GM12878 (cell line): Measurements from ENCODE around the gene MLEC. TPM values are rescaled to one million over a fixed set of nuclear protein-coding genes. Genes with fewer than 3 reads are reported as not detected.

Experiments used
- ATAC-seq: fragments of 200-7000 bp; cut with Tn5 transposase; 3 replicates; pipeline ENCODE4 v1.9.1; 2020; ENCODE audit warnings: mild to moderate bottlenecking, moderate library complexity
- BruUV-seq: library from RNA; stranded (reverse); fragments of 400-500 nt; replicated peaks from 2 replicates; lab custom pipeline; 2021; lab: Mats Ljungman, UMichigan
- CTCF ChIA-PET: fragments of 300-600 bp; sonication (Branson Sonifier 250); formaldehyde crosslinking; extraction: SDS; loops from one replicate; lab custom pipeline; 2021; ENCODE audit warnings: inconsistent platforms; lab: Yijun Ruan, JAX
- POLR2A ChIA-PET: fragments of 350-600 bp; formaldehyde crosslinking; extraction: SDS; loops from one replicate; lab custom pipeline; 2021; ENCODE audit warnings: inconsistent platforms; lab: Charles Lee
- RAD21 ChIA-PET: fragments of 300-600 bp; sonication (Branson Sonifier 250); formaldehyde crosslinking; loops from one replicate; lab custom pipeline; 2023; ENCODE audit warnings: antibody characterized with exemption; ENCODE audit not compliant: unreplicated experiment; lab: Charles Lee
- SMC1A ChIA-PET: fragments of 300-600 bp; sonication (Branson Sonifier 250); formaldehyde crosslinking; loops from one replicate; lab custom pipeline; 2023; ENCODE audit not compliant: unreplicated experiment, uncharacterized antibody; lab: Charles Lee
- DNase-seq: peaks from one replicate; pipeline ENCODE4 v3.0.0-alpha.2; 2011; ENCODE audit warnings: low read depth, low spot score
- FAIRE-seq: peaks from 3 replicates; lab custom pipeline; 2011; peaks lifted over from hg19 to GRCh38; lab: Jason Lieb, UNC
- H2AFZ ChIP-seq: 2 replicates; pipeline ENCODE4 v1.6.0; 2011; ENCODE audit warnings: low read depth, low read length, control low read depth; ENCODE audit not compliant: control insufficient read depth
- H3K27ac ChIP-seq: 2 replicates; pipeline ENCODE4 v1.5.1; 2011; ENCODE audit warnings: control low read depth; ENCODE audit not compliant: control insufficient read depth, insufficient read depth
- H3K27me3 ChIP-seq, 2 experiments: replicated peaks in 1 of 2; 2 replicates each; pipeline versions ENCODE4 v1.6.0 to v1.6.1; 2011; ENCODE audit warnings: low read length in 1 of 2; ENCODE audit not compliant: control insufficient read depth in 2 of 2, insufficient read depth in 2 of 2
- H3K36me3 ChIP-seq, 2 experiments: 2 replicates each; pipeline ENCODE4 v1.5.1; 2011; ENCODE audit warnings: low read length in 1 of 2; ENCODE audit not compliant: control insufficient read depth in 2 of 2, insufficient read depth in 2 of 2
- H3K4me1 ChIP-seq: 2 replicates; pipeline ENCODE4 v1.6.1; 2011; ENCODE audit warnings: mild to moderate bottlenecking, low read length, moderate library complexity, mixed read lengths; ENCODE audit not compliant: control insufficient read depth, insufficient read depth
- H3K4me2 ChIP-seq: 2 replicates; pipeline ENCODE4 v1.6.0; 2011; ENCODE audit warnings: control low read depth; ENCODE audit not compliant: control insufficient read depth, insufficient read depth
- H3K4me3 ChIP-seq: fragments of 200-600 bp; sonication (generic); 2 replicates; pipeline ENCODE4 v1.5.1; 2016
- H3K79me2 ChIP-seq: 2 replicates; pipeline ENCODE4 v1.6.0; 2011; ENCODE audit warnings: low read length; ENCODE audit not compliant: control insufficient read depth, insufficient read depth
- H3K9ac ChIP-seq: 2 replicates; pipeline ENCODE4 v1.8.0; 2011; ENCODE audit warnings: low read length, control low read depth, mixed read lengths; ENCODE audit not compliant: control insufficient read depth, insufficient read depth
- H3K9me3 ChIP-seq: replicated peaks from 3 replicates; pipeline ENCODE4 v1.5.1; 2011; ENCODE audit warnings: mild to moderate bottlenecking, low read length; ENCODE audit not compliant: control insufficient read depth, insufficient read depth
- H4K20me1 ChIP-seq: 2 replicates; pipeline ENCODE4 v1.6.0; 2011; ENCODE audit not compliant: control insufficient read depth, insufficient read depth
- E2F4 ChIP-seq: IDR thresholded peaks from 2 replicates; pipeline ENCODE4 v1.6.1; 2012; ENCODE audit warnings: low read depth, low read length, improper control_type of control experiment
- HSF1 ChIP-seq: fragments of 150-350 bp; IDR thresholded peaks from 2 replicates; pipeline ENCODE4 v1.6.1; 2014; ENCODE audit warnings: mild to moderate bottlenecking, low read depth, low read length
- PKNOX1 ChIP-seq: fragments of 450-650 bp; IDR thresholded peaks from 2 replicates; pipeline ENCODE4 v1.6.1; 2016; ENCODE audit warnings: mild to moderate bottlenecking
- RAD21 ChIP-seq: IDR thresholded peaks from 2 replicates; pipeline ENCODE4 v1.6.1; 2011; ENCODE audit warnings: mild to moderate bottlenecking, low read depth, low read length, moderate library complexity; ENCODE audit not compliant: insufficient read depth
- SKIL ChIP-seq: fragments of 450-650 bp; IDR thresholded peaks from 2 replicates; pipeline ENCODE4 v1.6.1; 2017; ENCODE audit warnings: mild to moderate bottlenecking, low read depth, inconsistent platforms; ENCODE audit not compliant: poor library complexity, severe bottlenecking
- SREBF1 ChIP-seq: IDR thresholded peaks from 2 replicates; pipeline ENCODE4 v1.6.1; 2012; ENCODE audit warnings: mild to moderate bottlenecking, low read length
- ZBTB40 ChIP-seq: fragments of 450-650 bp; IDR thresholded peaks from 2 replicates; pipeline ENCODE4 v1.6.1; 2016; ENCODE audit warnings: mild to moderate bottlenecking, moderate library complexity, borderline replicate concordance
- WGBS: methylation state at CpG from one replicate; pipeline ENCODE4 v1.1.6; 2016; ENCODE audit warnings: low lambda C conversion rate; ENCODE audit not compliant: insufficient replicate concordance, insufficient coverage; ENCODE audit errors: missing lambda C conversion rate; 5-methylcytosine and 5-hydroxymethylcytosine counted together
- in situ Hi-C: fragments of 300-500 bp; cut with MboI; formaldehyde crosslinking; loops from 9 replicates; pipeline ENCODE4 v1.14.3; 2018; ENCODE audit warnings: mixed read lengths
- intact Hi-C: fragments of 100-400 bp; cut with micrococcal nuclease; formaldehyde crosslinking; loops from one replicate; pipeline ENCODE4 v1.14.2; 2022; ENCODE audit not compliant: unreplicated experiment
- polyA plus RNA-seq, 11 experiments: library from polyadenylated mRNA; depleted of rRNA in 4 of 11; unstranded in 6 of 11; stranded (reverse) in 5 of 11; fragments of >200 nt; fragmentation: Nextera tagmentation in 4 of 11; fragmentation: Illumina TruSeq in 1 of 11; extraction: Ambion mirVana in 4 of 11; extraction: Trizol in 1 of 11; gene quantifications; 1 replicate in 1 of 11; 2 replicates in 10 of 11; pipeline versions ENCODE4 v1.2.1 to v1.2.3, GENCODE V29; 2011 to 2016; ENCODE audit warnings: inconsistent platforms in 2 of 11, missing spikeins in 2 of 11, low read depth in 1 of 11
- total RNA-seq, 4 experiments: library from RNA; depleted of rRNA in 3 of 4; stranded (reverse); fragments of >200 nt in 3 of 4; fragmentation: Illumina TruSeq in 1 of 4; extraction: Trizol in 1 of 4; gene quantifications; 2 replicates each; pipeline versions ENCODE4 v1.2.1 to v1.2.3, GENCODE V29; 2013 to 2021

Gene MLEC
- total and polyA plus RNA-seq, 10 of the 15 experiments (the other 5 are each of a cell fraction or from before 2014, with no cell fraction given): 26.7 to 172 (median 103) TPM

- H3K9ac ChIP-seq: no peak overlapping the region
These were observed 32.7 kb downstream of the MLEC start for GRCh38 chr12:120719496-120720233.

More at GRCh38 chr12:120719496-120720233, 32.7 kb downstream of the MLEC start:
- RAD21 ChIA-PET: interaction anchor here (1.1 to 1.9 kb wide), 3 partner anchors 73 to 252 kb away, joined by 4 to 5 read pairs (median 4); no protein-coding TSS in a partner anchor
- TF ChIP-seq PKNOX1: no peak
- no peak for TF ChIP-seq ZBTB40
- no peak for TF ChIP-seq E2F4
- TF ChIP-seq HSF1: no peak
- TF ChIP-seq RAD21: no peak
- no peak for TF ChIP-seq SREBF1
- no peak for TF ChIP-seq SKIL
- no peaks in the 10 kb centered on the region for H3K27me3 ChIP-seq
- in situ Hi-C loops: no loop called here
- H3K4me1 ChIP-seq: peaks cover 11% of the 10 kb centered on the region
- BruUV-seq: no TSS peak
- ATAC-seq: no peak
- peaks cover 8 to 24% of the 10 kb centered on the region in 2 experiments for H3K36me3 ChIP-seq
- H2AFZ ChIP-seq: no peak overlapping the region
- no peaks in the 10 kb centered on the region for H3K9me3 ChIP-seq
- CTCF ChIA-PET: interaction anchor here (1.0 to 3.8 kb wide), 5 partner anchors 8 to 252 kb away, joined by 3 to 19 read pairs (median 9); no protein-coding TSS in a partner anchor
- SMC1A ChIA-PET: interaction anchor here (1.2 to 6.4 kb wide), 3 partner anchors 72 to 252 kb away, joined by 3 to 43 read pairs (median 3); no protein-coding TSS in a partner anchor
- DNase-seq: no peak
- H4K20me1 ChIP-seq: no peaks in the 10 kb centered on the region
- no peaks in the 10 kb centered on the region for H3K79me2 ChIP-seq
- POLR2A ChIA-PET: no interaction called here
- WGBS: 97% methylated on average over 11 of the region's 11 CpGs
- peak; percentile 27 for FAIRE-seq
- H3K4me3 ChIP-seq: no peak overlapping the region
- H3K4me2 ChIP-seq: no peak overlapping the region
- no peak overlapping the region for H3K27ac ChIP-seq
- intact Hi-C loops: no loop called here
